PC-3 (cell line): ENCODE measurements around the gene OR56A5.

ENCODE experiments used
- CTCF ChIP-seq: fragments of 300-600 bp; sonication (generic); conservative IDR thresholded peaks from 2 replicates; pipeline ENCODE4 v1.5.1; 2017; ENCODE audit warnings: antibody characterized with exemption, low read depth, mild to moderate bottlenecking, low read length
- EZH2 ChIP-seq: fragments of 300-600 bp; sonication (generic); IDR thresholded peaks from one replicate; pipeline ENCODE4 v1.6.1; 2017; ENCODE audit warnings: antibody characterized with exemption, mild to moderate bottlenecking, low read length; ENCODE audit not compliant: unreplicated experiment
- EZH2phosphoT487 ChIP-seq: fragments of 300-600 bp; sonication (generic); IDR thresholded peaks from 2 replicates; pipeline ENCODE4 v1.6.1; 2018; ENCODE audit warnings: mild to moderate bottlenecking, antibody characterized with exemption, low read length, borderline replicate concordance

GRCh38 chr11:5967708-5968107 lies 586 bp downstream of the OR56A5 start:
- TF ChIP-seq CTCF (no peak), EZH2phosphoT487 (no peak), EZH2 (no peak)
